HG03175 (cell line): Measurements from ENCODE around the gene SORBS1.

Source experiments
- ATAC-seq: cut with Tn5 transposase; IDR thresholded peaks from one replicate; pipeline ENCODE4 v1.9.1; 2021; ENCODE audit warnings: mild to moderate bottlenecking, moderate library complexity; ENCODE audit not compliant: unreplicated experiment

Gene SORBS1

DNA sequence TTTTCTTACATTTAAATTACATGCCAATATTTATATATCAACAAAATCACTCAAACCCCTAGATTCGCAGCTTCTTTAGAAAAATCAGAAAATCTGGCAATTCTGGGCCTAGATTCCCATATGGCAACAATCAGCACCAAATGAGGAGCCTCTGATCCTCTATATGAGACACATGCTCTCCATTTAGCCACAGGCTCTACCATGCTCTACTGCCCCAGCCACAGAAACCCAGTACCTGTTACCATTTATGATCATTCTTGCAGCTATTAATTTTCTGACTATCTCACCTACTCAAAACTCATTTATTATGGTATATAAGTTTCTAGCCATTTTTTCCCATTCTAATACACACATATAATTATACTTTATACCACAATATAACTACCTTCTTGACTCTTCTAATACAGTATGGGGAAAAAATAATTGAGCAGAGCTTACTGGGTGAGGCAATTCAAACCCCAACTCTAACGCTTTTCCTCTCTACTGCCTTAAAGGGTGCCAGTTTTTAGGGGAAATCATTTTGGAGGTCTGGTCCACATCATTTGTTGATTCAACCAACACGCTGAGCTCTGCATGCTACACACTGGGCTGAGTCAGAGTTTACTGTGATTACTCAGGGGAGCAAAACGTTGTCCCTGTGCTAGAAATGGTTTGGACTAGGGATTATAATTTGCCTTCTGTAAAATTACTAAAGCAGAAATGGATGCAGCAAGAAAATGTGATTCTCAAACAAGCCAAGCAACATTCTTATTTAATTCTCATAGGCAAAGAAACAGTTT, 281.9 kb downstream of the SORBS1 start:
- no peak for ATAC-seq

DNA sequence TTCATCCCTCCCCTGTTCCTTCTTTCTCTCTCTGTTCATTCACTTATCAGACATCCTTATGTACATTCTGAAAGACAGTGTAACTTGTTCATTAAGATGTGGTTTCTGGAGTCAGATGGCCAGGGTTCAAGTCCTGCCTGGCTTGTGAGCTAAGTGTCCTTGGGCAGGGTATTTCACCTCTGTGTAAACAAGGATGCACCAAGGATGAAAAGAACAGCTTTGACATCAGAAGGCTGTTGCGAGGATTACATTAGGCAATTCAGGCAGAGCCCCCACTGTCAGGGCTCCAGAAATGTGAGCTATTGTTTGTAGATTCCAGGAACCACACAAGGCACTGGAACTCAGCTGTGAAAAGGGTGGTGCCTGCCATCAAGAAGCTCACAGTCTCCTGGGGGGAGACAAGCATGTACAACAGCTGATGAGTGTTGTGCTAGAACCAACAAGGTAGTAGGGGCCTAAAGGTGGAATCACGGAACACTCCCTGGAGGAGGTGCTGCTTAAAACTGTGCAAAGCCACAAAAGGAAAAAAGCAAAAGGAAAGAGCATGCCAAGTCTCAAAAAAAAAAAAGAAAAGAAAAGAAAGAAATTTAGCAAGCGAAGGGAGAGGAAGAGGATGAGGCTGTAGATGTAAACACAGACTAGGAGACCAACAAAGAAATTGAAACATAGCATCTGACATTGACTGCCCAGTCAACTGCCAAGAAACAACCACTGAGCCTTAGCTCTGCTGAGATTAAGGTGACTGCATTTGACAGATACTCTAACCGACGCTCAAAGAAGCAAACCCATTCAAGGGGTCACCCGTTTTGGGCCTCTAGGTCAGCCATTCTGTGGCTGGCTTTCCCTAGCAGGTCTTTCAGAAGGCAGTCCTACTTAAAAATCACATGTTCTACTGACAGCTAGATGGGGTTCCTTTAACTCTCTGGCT, 282.8 kb downstream of the SORBS1 start:
- ATAC-seq, result no peak

DNA sequence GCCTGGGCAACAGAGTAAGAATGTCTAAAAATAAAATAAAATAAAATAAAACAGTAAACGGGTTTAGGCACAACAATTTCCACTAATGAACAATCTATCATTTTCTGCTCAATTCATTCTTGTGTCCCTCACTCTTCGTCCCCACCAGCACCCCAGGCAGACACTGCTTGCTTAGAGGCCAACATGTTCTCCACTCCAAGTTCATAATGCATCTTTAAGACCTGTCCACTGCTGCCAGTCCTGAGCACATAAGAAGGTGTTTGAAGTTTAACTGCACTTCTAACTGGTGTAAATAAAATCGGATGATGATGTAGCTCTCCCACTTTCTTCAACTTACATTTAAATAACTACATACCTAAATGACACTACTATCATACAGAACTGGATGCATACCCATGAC, 283.6 kb downstream of the SORBS1 start:
- no peak for ATAC-seq

DNA sequence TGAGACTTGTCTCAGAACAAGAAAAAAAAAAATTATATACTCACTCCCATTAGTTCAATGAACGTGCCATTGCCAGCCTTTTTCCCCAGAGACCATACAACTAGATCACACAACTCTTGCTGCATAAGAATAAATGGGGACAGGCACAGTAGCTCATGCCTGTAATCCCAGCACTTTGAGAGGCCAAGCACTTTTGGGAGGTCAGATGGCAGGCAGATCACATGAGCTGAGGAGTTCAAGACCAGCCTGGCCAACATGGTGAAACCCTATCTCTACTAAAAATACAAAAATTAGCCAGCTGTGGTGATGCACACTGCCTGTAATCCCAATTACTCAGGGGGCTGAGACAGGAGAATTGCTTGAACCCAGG, 284.0 kb downstream of the SORBS1 start:
- no peak for ATAC-seq

DNA sequence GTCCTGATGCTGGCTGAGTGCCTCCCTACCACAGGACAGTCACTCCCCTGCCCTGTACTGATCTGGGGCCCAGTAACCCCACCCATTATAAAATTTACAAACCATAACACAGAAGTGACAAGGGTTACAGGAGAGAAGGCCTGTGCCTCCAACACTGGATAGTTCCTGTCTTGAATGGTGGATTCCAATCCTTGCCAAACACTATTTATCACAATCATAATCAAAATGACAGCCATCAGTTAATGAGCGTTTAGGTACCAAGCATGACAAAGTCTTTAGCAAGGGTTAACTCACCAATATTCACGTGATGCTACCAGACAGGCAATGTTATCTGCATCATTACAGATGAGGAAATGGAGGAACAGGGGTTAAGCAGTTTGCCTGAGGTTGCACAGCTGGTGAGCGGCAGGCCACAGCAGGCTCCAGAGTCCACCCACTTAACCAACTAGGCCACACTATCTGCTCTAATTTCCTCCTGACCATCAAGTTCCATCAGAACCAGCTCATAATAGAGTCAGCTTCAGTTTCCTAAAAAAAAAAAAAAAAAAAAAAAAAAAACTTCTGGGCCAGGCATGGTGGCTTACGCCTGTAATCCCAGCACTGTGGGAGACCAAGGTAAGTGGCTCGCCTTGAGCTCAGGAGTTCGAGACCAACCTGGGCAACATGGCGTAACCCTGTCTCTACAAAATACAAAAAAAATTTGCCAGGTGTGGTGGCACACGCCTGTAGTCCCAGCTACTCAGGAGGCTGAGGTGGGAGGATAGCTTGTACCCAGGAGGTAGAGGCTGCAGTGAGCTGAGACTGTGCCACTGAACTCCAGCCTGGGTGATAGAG, 284.6 kb downstream of the SORBS1 start:
- ATAC-seq, result no peak

DNA sequence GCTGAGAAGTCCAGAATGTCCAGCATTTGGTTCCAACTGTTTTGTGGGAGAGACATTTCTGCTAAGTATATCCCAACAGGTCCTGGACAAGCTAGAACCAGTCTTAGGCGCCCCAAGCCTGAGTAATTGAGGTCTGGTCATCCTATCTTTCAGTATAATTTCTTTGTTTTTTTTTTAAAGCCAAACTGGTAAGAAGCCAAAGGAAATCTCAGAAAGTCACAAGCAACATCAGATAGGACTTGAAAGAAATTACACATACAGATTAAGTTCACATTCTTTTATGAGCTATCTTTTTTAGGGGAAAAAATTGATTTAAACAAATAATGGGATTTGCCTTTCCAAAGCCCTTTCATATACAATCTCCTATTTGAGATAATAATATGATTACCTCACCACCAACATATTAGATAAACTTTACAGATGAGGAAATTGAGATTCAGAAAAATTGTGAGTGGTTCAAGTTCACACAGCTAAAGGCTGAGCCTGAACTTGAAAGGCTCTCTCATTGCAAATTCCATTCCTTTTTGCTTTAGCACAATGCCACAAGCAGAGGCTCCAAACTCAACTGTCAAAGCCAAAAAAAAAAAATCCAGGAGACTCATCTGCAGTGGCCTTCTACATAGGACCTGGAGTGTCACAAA, 285.3 kb downstream of the SORBS1 start:
- ATAC-seq, result no peak

DNA sequence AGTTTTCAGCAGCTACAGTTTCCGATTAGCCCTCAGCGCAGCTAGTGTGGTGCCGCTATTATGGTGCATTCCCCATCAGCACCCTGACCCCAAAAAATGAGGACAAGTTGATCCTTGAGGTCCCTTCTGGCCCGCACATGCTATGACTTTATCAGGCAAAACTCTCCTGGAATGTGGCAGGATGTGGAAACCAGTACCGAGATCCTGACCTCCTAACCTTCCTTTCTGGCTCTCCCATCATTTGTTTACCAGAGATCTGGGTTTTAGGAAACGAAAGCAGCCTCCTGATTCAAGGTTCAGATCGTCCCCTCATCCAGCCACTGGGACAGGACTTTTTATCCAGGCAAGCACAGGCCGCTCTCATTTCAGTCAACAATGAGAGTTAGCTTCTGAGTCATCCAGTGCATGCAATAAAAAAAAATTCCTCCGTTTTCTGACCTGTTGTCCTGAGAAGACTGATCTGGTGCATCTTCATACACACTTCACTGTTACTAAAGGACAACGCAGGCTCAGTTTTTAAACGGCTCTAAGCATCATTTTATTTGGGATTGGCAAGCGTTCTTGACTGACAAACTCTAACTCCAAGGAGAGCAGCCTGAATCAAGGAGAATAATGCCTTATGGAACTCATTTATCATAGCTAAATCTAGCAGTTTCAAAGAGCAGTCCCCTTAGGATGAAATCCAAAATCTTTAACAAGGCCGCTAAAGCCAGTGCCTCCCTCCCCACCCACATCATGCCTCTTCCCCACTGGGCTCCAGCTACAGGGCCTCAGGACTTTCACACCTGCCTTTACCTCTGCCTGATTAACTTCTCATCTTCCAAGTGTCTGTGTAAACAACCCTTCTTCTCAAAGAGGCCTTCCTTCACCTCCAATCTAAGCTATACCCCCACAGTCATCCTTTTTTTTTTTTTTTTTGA, 287.5 kb downstream of the SORBS1 start:
- ATAC-seq, result no peak

DNA sequence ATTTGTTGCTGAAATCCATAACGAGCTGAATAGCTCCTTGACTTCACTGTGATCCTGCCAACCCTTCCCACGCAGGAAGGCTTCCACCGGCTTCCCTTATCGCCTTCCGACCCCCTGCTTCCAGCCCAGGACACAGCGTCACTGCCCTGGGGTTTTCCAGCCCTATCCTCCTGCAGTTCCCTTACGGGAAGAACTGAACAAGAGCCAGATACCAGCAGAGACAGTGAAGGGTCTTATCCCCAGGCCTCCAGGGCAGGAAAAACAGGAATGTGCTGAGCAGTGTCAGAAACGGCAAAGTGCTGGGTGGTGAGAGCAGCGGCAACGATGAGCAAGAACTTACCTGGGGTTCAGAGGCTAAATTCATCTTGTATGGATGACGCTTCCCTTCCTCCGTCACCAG, 292.7 kb downstream of the SORBS1 start:
- ATAC-seq, result no peak

DNA sequence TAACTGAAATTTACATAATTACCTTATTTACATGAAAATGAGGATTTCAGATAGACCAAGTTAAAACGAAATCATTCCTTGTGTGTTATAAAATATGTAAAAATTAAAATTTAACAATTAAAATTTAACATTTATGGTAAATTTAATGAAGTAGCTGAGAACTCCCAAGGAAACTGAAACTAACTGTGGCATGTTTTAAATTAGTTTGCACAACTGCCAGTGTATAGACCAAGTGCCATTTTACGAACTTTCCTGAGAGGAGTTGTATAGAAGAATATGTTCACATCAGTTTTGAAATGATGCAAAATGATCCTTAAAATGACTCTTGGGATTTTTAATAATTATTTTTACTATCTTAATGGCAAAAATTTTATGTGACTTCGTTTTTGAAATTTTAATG, 293.9 kb downstream of the SORBS1 start:
- ATAC-seq, result no peak

DNA sequence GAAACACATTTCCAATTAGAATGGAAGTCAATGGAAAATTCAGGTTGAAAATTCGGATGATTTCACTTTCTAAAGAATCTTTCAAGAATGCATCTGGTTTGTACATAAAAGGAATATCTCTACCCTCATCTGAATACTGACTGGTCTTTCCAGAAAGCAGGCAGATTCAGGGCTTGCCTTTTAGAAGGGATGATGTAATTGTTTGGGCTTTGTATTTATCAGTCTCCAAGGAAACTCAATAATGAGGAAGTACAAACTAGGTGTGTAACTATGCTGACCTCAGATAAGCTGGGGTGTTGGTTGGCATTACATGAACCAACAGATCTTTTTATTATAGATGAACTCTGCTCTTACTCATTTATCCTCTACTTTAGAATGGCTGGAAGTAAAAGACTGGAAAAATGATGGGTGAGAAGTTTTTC, 294.5 kb downstream of the SORBS1 start:
- peak; percentile 95 for ATAC-seq

DNA sequence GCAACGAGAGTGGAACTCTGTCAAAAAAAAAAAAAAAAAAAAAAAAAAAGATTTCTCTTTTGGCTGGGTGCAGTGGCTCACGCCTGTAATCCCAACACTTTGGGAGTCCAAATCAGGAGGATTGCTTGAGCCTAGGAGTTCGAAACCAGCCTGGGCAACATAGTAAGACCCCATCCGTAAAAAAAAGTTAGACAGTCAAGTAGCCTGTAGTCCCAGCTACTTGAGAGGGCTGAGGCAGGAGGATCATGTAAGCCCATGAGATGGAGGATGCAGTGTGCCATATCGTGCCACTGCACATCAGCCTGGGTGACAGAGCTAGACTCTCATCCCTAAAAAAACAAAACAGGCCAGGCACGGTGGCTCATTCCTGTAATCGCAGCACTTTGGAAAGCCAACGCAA, 295.6 kb downstream of the SORBS1 start:
- ATAC-seq, result no peak

DNA sequence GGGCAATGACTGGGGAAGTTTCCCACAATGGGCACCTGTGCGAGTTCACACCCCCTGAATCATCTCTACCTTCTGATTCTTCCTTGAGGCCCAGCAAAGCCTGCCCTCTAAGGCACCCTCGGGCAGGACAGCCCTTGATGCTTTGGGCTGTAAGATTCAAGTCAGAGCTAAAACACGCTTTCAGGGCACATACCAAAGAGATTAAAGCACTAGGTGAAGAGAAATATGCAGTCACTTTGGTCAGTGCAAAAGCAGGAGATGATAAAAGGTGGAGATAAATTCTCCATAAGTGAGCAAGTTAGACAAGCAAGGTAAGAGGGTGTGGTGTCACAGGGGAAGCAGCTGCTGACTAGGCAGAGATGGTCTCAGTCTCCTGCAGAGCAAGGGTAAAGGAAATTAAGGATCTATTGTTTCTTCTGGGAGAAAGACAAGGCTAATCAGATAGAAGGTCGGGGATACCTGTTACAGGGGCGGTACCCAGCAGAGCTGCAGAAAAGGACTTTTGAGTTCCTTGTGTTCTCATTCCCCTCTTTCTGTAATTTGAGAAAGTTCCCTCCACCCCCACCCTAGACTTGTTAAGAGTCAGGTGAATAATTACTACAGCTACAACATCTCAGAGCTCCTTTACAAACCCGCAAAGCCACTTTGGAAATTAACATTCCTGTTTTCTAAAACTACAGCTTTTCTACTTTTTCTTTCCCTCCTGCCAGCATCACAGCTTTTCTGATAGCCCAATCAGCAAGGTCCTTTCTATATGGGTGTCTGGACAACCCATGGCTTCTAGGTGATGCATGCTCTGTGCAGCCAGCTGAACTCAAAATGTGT, 296.7 kb downstream of the SORBS1 start:
- no peak for ATAC-seq

DNA sequence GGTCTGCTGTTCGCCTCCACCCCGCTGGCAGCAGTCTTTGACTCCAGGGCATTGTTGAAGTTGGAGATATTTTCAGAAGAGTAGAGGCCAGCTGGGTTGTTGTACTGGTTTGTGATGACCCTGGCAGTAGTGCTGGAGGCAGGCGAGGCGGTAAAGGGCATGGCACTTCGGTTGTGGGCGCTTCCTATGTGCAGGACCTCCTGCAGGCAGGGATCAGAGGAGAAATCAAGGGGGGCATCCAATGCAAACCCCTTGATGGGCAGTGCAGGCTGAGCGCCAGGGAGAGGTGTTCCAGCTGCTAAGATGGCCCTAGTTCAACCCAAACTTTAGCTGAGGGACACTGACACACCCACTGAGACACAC, 297.3 kb downstream of the SORBS1 start:
- no peak for ATAC-seq

DNA sequence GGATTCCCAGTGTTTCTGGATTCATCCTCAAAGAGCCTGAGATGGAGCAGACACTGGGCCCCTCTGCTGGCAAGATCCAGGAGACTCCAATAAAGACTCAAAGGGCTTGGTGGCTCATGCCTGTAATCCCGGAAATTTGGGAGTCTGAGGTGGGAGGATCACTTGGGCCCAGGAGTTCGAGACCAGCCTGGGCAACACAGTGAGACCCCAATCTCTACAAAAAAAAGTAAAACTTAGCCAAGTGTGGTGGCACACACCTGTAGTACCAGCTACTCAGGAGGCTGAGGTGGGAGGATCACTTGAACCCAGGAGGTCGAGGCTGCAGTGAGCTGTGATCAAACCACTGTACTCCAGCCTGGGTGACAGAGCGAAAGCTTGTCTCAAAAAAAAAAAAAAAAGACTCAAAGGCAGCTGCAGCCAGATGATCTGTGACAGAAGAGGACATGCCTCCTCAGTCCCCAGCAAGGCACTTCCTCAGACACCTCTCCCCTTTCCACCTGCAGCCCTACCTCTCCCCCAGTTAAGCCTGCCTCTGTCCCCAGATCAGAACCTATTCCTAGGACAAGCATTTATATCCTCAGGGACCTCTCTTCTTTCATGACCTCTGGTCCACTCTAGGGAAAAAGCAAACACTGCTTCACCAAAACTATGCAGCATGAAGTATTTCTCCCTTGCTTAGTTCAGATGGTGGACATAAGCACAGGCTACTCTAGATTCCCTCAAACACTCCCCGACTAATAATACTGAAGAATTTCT, 298.2 kb downstream of the SORBS1 start:
- ATAC-seq, result no peak

DNA sequence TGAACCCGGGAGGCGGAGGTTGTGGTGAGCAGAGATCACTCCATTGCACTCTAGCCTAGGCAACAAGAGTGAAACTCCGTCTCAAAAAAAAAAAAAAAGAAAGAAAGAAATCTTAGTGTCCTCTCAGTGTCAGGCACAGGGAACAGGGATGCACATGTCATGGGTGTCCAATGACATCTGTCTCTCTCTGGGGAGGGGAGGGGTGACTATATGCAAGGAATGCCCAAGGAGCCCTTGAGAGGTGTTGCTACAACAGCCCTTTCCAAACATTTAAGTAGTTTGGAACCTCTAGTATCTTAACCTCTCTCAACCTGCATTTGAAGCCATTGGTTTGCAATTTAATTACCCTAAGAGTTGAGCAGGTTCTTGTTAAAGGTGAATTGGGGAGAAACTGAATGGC, 299.2 kb downstream of the SORBS1 start:
- ATAC-seq, result no peak
